Lower leg skin (tissue), 3 donors: ENCODE measurements around the gene WBP2.

Experiments used
- POLR2A ChIP-seq, 2 donors: fragments of 450-650 bp; IDR thresholded peaks; one replicate each; pipeline ENCODE4 v1.6.1; 2016 to 2017; ENCODE audit warnings: antibody characterized with exemption in 2 of 2, mild to moderate bottlenecking in 1 of 2, moderate library complexity in 1 of 2
- TF ChIP-seq, protein P1 (sequence below), 3 donors: fragments of 450-650 bp; IDR thresholded peaks; one replicate each; pipeline ENCODE4 v1.5.1; 2016; ENCODE audit warnings: antibody characterized with exemption in 3 of 3, mild to moderate bottlenecking in 3 of 3, moderate library complexity in 2 of 3

- TF ChIP-seq, protein P1, sequence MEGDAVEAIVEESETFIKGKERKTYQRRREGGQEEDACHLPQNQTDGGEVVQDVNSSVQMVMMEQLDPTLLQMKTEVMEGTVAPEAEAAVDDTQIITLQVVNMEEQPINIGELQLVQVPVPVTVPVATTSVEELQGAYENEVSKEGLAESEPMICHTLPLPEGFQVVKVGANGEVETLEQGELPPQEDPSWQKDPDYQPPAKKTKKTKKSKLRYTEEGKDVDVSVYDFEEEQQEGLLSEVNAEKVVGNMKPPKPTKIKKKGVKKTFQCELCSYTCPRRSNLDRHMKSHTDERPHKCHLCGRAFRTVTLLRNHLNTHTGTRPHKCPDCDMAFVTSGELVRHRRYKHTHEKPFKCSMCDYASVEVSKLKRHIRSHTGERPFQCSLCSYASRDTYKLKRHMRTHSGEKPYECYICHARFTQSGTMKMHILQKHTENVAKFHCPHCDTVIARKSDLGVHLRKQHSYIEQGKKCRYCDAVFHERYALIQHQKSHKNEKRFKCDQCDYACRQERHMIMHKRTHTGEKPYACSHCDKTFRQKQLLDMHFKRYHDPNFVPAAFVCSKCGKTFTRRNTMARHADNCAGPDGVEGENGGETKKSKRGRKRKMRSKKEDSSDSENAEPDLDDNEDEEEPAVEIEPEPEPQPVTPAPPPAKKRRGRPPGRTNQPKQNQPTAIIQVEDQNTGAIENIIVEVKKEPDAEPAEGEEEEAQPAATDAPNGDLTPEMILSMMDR (IDR thresholded peaks at IDR 0.05), result no peak
- TF ChIP-seq POLR2A (IDR thresholded peaks at IDR 0.05), result no peak
Observed at GRCh38 chr17:75823257-75824041, 31.7 kb downstream of the WBP2 start.
